Measurements from ENCODE around the gene CDKAL1. TPM values are rescaled to one million over a fixed set of nuclear protein-coding genes. Genes with fewer than 3 reads are reported as not detected.

Gene CDKAL1
- total RNA-seq, 4 donors from 2014 or later = 11.8 to 21.4 (median 13.8) TPM

DNA sequence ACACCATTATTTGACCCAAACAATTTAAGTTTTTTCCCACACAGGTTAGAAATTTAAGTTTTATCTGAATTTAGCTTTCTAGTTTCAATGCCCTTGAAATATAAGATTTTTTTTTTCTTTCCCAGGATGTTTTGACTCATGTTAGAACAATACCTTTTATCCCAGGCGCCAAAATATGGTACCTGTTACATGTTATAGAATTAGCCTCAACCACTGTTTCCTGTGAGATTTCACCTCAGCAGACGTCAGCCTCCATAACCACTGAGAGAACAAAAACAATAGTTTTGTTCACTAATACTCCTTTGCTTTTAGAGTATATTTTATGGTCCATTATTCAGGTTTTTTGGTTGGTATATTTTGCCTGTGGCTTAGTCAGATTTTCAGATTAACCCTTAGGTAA, 302.9 kb downstream of the CDKAL1 start:
- TF ChIP-seq, protein P1, sequence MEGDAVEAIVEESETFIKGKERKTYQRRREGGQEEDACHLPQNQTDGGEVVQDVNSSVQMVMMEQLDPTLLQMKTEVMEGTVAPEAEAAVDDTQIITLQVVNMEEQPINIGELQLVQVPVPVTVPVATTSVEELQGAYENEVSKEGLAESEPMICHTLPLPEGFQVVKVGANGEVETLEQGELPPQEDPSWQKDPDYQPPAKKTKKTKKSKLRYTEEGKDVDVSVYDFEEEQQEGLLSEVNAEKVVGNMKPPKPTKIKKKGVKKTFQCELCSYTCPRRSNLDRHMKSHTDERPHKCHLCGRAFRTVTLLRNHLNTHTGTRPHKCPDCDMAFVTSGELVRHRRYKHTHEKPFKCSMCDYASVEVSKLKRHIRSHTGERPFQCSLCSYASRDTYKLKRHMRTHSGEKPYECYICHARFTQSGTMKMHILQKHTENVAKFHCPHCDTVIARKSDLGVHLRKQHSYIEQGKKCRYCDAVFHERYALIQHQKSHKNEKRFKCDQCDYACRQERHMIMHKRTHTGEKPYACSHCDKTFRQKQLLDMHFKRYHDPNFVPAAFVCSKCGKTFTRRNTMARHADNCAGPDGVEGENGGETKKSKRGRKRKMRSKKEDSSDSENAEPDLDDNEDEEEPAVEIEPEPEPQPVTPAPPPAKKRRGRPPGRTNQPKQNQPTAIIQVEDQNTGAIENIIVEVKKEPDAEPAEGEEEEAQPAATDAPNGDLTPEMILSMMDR (IDR thresholded peaks at IDR 0.05) = no peak
- DNase-seq (ENCODE audit: low spot score) (no peak), ATAC-seq (ENCODE audit: low FRiP score) (no peak)

DNA sequence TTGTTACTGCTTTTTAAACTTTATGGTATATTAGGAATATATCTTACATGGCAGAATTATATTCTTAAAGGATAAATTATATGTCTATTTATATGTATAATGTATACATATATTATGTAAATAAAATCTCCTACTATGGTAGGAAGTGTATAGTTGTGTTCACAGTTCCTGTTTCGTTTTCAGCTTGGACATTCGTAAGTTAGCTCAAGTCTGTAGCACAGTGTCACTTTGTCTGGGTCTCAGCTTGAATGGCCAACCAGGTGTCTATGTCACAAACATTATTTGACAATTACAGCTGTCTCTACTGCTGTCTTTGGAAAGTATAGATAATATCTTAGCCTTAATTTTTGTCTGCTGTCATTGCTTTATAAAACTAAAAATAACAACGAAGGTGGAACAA, 303.9 kb downstream of the CDKAL1 start:
- DNase-seq (ENCODE audit: low spot score) = no peak
- TF ChIP-seq, protein P1 (IDR thresholded peaks at IDR 0.05) = no peak
- ATAC-seq (ENCODE audit: low FRiP score) = no peak

DNA sequence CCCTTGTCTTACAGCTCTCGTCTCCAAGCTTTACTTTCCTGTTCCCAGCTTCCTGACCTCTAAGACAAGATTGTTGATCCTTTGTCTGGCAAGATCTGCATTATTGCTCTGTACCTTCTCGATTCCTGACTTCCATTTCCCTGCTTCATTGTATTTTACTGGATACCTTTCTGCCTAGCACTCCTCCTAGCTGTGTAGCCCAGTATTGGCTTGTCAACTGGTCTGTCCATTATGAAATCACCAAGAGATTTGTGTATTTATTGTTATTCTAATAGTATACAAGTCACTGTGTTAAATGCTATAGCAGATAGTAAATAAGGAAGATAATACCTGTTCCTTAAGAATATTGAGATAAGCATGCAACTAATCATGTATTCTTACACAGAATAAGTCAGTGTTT, 305.4 kb downstream of the CDKAL1 start:
- no peak for ATAC-seq (ENCODE audit: low FRiP score)
- TF ChIP-seq, protein P1 (IDR thresholded peaks at IDR 0.05) = no peak

DNA sequence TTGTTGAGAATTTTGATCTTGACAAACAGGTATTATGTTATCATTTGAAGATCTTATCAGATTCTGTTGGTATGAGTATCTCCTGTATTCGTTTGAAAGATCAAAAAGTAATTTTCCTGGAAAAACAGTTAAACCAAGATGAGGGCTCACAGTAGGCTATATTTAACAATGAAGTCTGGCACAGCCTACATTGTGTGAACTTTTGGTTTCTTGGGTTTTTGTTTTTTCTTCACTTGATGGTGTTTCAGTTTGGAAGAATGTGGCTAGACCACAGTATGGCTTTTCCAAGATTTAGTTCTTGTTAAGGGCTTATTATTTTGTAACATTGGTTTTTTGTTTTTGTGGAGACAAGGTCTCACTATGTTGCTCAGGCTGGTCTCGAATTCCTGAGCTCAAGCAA, 306.4 kb downstream of the CDKAL1 start:
- DNase-seq (ENCODE audit: low spot score) (no peak), ATAC-seq (ENCODE audit: low FRiP score) (no peak)
- TF ChIP-seq, protein P1 (IDR thresholded peaks at IDR 0.05) = no peak

More for the DNA sequence above, 305.4 kb downstream of the CDKAL1 start:
- DNase-seq (ENCODE audit: low spot score) = no peak

DNA sequence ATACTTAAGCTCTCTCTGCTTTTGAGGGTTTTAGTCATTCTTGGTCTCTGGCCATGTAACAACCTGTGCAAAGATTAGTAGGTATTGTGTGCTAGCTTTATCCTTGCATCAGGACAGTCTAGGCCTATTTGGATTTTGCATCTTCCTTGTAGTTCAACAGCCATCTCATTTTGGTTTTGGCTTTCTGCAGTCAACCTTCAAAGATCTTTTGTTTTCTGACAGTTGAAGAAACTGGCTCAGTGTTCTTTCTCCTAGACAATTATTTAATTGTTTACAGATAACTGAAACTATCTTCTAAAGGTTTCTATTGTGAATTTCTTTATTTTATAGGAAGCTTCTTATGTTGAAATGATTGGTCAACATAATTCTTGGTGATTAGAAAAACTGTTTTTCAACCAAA, 307.5 kb downstream of the CDKAL1 start:
- DNase-seq (ENCODE audit: low spot score) = no peak
- TF ChIP-seq, protein P1 (IDR thresholded peaks at IDR 0.05) = no peak

DNA sequence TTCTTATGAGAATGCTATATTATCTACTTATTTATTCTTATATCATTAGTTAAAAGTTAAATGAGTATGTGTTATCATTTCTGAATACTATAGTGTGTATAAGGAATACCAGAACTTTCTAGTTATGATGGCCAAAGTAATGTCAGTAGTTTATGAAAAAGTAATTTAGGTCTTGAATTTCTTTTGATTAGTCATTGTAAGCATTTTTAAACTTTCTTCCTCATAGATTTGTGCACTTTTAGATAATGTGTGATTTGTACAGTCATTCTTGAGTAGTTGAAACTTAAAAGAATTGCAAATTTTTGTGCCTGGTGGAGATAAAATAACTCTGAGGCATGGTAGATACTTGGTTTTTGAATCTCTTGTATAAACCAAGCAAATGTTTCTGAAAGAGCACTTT, 311.3 kb downstream of the CDKAL1 start:
- ATAC-seq (ENCODE audit: low FRiP score) = no peak
- no peak for DNase-seq (ENCODE audit: low spot score)
- TF ChIP-seq, protein P1 (IDR thresholded peaks at IDR 0.05) = no peak

More for the DNA sequence above, 307.5 kb downstream of the CDKAL1 start:
- ATAC-seq (ENCODE audit: low FRiP score) = no peak

DNA sequence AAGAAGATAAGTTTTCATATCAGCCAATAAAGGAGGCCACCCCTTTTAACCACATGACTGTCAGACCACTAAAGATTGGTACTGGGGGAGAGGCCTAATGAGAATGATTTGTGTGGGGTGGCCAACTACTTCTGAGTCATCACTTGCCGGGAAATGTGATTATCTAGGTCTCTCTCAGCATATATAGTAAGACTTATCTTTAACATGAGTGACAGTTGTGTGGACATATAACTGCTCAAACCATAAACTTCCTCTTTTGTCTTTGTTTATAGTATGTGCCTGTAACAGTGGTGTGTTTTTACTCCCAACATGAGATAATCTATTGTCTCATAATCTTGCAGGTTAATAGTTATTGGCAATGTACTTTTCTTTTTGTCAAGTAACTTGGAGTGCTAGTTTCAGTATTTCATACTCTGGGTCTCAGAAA, 312.4 kb downstream of the CDKAL1 start:
- DNase-seq (ENCODE audit: low spot score) (no peak), ATAC-seq (ENCODE audit: low FRiP score) (no peak)
- TF ChIP-seq, protein P1 (IDR thresholded peaks at IDR 0.05) = no peak

All from omental fat pad (tissue), 4 donors.